SIG-M5 treated with dmso at 0.1 percent for 504 hours (cell line): Measurements from ENCODE around the gene ATXN2.

Source experiments
- DNase-seq: peaks from one replicate; lab custom pipeline; 2025; ENCODE audit not compliant: unreplicated experiment; lab: John Stamatoyannopoulos, UW

Gene ATXN2

GRCh38 chr12:111418594-111418880 is 180.6 kb downstream of the ATXN2 start:
- DNase-seq: no peak

- DNase-seq: no peak
These were observed 181.1 kb downstream of the ATXN2 start for GRCh38 chr12:111417784-111418593.

GRCh38 chr12:111417290-111417689 is 181.8 kb downstream of the ATXN2 start:
- no peak for DNase-seq

GRCh38 chr12:111414711-111415252 is 184.3 kb downstream of the ATXN2 start:
- DNase-seq: no peak

GRCh38 chr12:111413442-111414086 is 185.6 kb downstream of the ATXN2 start:
- DNase-seq: no peak

- DNase-seq: no peak
These were observed 186.2 kb downstream of the ATXN2 start for GRCh38 chr12:111412830-111413441.

GRCh38 chr12:111412007-111412829 is 186.9 kb downstream of the ATXN2 start:
- no peak for DNase-seq

GRCh38 chr12:111411185-111411764 is 187.8 kb downstream of the ATXN2 start:
- no peak for DNase-seq

- DNase-seq: no peak
These were observed 188.5 kb downstream of the ATXN2 start for GRCh38 chr12:111410431-111411184.

GRCh38 chr12:111409780-111410430 is 189.2 kb downstream of the ATXN2 start:
- no peak for DNase-seq

- no peak for DNase-seq
These were observed 189.7 kb downstream of the ATXN2 start for GRCh38 chr12:111409403-111409779.

GRCh38 chr12:111408686-111409402 is 190.3 kb downstream of the ATXN2 start:
- no peak for DNase-seq

GRCh38 chr12:111408116-111408440 is 191.0 kb downstream of the ATXN2 start:
- DNase-seq: no peak

GRCh38 chr12:111407377-111408115 is 191.6 kb downstream of the ATXN2 start:
- DNase-seq: no peak

- DNase-seq: peak; percentile 97
These were observed 192.4 kb downstream of the ATXN2 start for GRCh38 chr12:111406474-111407376.

GRCh38 chr12:111405859-111406473 is 193.1 kb downstream of the ATXN2 start, which contains the start of gene SH2B3:
Gene SH2B3 (plus strand): TSS chr12:111405923. CDS start chr12:111418146, 12,223 bp downstream.
- DNase-seq: no peak
